Testis (tissue), 2 donors: Measurements from ENCODE around the gene PTGFR.

ENCODE experiments used
- CTCF ChIP-seq, 3 experiments: fragments of 450-650 bp in 2 of 3; fragments of 200-600 bp in 1 of 3; sonication (generic) in 1 of 3; IDR thresholded peaks; one replicate each; pipeline ENCODE4 v1.5.1; 2016 to 2019; ENCODE audit warnings: antibody characterized with exemption in 3 of 3, mild to moderate bottlenecking in 2 of 3, moderate library complexity in 1 of 3
- POLR2A ChIP-seq: fragments of 450-650 bp; IDR thresholded peaks from one replicate; pipeline ENCODE4 v1.6.1; 2017; ENCODE audit warnings: antibody characterized with exemption, mild to moderate bottlenecking, moderate library complexity

- TF ChIP-seq CTCF (IDR thresholded peaks at IDR 0.05) (no peak), POLR2A (no peak)
These were observed 96.4 kb downstream of the PTGFR start for GRCh38 chr1:78587211-78587610.
